ENCODE results near the gene IGHMBP2.

IGHMBP2 gene

GRCh38 chr11:68928136-68928880 is 24.6 kb downstream of the IGHMBP2 start:
- no peak for DNase-seq

DNA sequence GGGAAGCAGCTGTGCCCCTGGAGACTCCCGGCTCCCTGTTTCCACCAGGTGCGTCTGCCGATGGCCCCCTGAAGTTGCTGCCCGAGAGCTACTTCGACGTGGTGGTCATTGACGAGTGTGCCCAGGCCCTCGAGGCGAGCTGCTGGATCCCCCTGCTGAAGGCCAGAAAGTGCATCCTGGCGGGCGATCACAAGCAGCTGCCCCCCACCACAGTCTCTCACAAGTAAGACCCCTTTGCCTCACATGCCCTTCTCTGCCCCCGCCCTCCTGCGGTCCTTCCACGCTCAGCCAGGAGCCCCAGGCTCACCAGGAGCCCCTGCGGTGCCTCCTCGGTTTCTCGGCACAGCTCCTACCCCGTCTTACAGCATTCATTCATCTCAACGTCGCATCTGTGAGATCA is 25.4 kb downstream of the IGHMBP2 start:
- no peak for DNase-seq

- DNase-seq, result no peak
These were observed 26.2 kb downstream of the IGHMBP2 start for GRCh38 chr11:68929706-68930570.

DNA sequence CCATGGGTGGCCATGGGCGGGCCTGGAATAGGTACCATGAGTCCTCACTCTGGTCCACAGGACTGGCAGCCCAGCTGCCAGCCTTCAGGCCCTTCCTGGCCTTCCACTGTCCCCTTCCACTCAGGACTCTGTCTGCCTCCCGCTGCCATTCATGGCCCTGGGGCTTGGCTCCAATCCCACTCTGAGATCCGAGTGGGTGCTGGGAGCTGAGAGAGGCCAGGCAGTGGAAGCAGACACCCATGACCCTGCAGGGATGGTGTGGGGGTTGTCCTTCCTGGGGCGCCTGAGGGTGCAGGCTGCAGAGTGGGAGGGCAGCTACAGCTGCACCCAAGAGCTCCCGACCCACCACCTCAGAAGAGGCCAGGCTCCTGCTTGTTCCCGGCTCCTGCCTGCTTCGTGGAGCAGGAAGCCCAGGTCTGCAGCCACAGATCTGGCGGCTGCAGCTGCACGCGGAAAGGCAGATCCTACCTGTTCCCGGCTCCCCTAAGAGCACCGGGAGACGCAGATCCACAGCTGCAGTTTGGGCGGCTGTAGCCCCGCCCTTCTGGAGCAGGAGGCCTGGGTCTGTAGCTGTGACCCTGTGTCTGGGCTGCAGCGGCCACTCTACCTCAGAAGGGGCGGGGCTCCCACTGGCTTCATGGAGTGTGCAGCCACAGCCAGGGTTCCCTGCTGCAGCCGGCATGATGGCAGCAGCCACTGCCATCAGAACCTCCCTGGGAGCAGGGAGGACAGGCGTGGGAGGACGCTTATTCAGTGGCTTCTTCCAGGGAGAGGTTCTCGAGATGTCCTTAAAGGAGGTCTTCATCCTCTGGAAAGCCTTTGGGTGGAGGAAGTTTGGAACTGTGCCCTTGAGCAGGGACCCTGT is 27.5 kb downstream of the IGHMBP2 start:
- no peak for DNase-seq

DNA sequence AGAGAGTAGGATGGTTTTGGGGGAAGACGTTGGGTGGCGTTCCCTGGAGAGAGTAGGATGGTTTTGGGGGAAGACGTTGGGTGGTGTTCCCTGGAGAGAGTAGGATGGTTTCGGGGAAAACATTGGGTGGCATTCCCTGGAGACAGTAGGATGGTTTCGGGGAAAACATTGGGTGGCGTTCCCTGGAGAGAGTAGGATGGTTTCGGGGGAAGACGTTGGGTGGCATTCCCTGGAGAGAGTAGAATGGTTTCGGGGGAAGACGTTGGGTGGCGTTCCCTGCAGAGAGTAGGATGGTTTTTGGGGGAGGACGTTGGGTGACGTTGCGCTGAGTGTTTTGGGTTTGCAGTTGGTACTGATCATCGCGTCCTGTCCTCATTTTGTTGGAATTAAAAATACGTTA is 28.2 kb downstream of the IGHMBP2 start:
- no peak for DNase-seq

- no peak for DNase-seq
These were observed 28.7 kb downstream of the IGHMBP2 start for GRCh38 chr11:68932358-68932757.

- no peak for DNase-seq
These were observed 29.4 kb downstream of the IGHMBP2 start for GRCh38 chr11:68932933-68933577.

DNA sequence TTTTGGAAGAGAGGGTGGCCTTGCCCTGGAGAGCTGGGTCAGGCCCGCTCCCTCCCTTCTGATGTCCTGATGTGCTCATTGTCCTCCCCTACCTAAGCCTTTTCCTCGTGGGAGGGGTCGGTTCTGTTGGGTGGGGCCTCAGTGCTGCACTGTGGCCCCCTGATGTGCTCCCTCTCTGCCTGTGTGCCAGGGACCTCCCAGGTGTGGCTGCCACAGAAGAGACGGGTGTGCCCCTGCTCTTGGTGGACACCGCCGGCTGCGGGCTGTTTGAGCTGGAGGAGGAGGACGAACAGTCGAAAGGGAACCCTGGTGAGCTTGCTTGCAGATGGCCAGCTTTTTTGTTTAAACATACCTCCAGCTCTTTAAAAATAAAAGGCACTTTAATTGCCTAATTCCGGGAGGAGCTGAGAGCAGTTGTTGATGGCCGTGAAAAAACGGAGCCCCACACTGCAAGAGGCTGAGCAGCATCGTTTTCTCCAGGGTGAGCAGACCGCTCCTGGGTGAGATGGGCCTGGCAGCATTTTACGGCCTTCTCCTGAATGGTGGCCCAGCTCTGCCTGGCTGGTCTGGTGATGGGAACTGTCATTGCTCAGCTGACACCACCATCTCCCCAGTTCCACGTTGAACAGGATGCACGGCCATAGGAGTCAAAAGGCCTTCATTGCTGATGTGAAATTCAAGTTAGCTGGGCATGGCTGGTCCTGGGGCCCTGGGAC is 30.1 kb downstream of the IGHMBP2 start:
- no peak for DNase-seq

- no peak for DNase-seq
These were observed 30.6 kb downstream of the IGHMBP2 start for GRCh38 chr11:68934321-68934645.

DNA sequence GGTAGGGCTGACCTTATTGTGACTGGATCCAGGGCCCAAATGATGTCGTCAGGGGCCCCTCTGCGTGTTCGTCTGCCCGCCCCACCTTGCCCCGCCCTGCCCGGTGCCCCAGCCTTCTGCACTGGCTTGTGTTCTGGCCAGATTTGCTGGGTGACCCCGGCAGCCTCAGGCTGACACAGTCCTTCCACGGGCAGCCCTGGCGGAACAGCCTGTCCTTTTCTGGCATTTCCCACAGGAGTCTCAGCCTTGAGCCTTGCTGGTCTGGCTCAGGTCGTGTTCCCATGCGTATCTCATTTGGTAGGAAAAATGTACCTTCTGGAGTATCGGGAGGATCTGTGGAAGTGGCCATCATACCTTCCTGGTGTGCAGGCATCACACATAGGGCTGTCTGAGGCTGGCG is 31.0 kb downstream of the IGHMBP2 start:
- DNase-seq, result no peak

DNA sequence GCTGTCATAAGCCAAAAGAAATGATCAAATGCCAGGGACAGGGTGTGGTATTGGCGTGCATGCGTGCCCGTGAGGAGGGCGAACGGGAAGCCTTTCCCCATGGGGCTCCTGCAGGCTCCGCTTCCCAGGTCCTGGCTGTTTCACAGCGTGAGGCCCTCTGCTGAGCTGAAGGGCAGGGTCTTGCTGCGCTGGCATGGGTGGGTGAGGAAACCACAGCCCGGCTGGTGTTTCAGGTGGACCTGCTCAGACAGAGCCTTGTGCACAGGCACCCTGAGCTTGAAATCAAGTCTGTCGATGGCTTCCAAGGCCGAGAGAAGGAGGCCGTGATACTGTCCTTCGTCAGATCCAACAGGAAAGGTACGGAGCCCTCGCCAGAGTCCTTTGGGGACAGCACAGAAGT is 31.4 kb downstream of the IGHMBP2 start:
- DNase-seq, result no peak

DNA sequence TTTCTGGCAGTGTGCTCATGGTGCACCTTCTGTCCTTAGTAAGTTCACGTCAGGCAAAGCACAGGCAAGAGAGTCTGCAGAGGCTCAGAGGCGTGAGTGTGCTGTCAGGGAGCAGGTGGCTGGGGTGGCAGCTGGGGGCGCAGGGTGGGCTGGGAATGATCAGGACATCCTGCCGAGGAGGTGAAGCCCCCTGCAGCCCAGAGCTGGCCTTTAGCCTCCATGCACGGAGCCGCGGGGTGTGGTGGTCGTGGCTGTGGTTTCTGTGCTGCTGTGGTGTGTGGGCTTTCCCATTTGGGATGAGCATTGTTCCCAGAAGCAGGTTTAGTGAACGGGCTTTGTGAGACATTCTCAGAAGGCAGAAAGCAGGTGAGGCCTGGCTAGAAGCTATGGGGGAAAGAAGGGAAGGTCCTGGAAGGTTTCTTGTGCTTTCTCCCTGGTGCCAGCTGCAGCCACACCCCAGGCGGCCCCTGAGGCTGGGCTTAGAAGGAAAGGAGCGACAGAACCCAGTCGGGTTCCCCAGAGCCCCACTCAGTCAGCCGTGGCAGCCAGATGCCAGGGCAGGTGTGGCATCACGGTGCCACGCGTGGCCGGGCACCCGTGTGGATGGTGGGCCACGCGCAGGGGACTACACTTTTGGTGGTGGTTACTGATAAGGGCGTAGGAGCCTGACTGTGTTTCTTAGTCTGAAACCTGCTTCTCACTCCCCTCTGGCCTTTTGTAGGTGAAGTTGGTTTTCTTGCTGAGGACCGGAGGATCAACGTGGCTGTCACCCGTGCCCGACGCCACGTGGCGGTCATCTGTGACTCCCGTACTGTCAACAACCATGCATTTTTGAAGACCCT is 32.0 kb downstream of the IGHMBP2 start:
- DNase-seq, result no peak

DNA sequence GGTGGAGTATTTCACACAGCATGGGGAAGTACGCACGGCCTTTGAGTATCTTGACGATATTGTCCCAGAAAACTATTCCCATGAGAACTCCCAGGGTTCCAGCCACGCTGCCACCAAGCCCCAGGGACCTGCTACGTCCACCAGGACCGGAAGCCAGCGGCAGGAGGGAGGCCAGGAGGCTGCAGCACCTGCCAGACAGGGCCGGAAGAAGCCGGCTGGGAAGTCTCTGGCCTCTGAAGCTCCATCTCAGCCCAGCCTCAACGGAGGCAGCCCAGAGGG is 32.6 kb downstream of the IGHMBP2 start:
- DNase-seq, result no peak

GRCh38 chr11:68936676-68937620 is 33.3 kb downstream of the IGHMBP2 start:
- DNase-seq, result no peak

DNA sequence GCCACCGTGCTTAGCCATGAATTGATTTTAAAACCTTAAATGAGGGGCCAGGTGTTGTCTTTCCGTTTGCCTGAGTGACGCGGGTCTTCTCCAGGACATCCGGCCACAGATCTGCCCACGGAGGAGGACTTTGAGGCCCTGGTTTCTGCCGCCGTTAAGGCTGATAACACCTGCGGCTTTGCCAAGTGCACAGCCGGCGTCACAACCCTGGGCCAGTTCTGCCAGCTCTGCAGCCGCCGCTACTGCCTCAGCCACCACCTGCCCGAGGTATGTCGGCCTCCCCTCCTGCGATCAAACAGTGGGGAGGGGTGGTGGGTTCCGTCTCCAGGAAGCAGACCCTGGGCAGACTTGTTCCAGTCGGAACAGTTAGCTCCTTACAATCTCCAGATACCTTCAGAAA is 34.4 kb downstream of the IGHMBP2 start:
- DNase-seq, result no peak

GRCh38 chr11:68938816-68939582 is 35.3 kb downstream of the IGHMBP2 start:
- DNase-seq, result no peak

DNA sequence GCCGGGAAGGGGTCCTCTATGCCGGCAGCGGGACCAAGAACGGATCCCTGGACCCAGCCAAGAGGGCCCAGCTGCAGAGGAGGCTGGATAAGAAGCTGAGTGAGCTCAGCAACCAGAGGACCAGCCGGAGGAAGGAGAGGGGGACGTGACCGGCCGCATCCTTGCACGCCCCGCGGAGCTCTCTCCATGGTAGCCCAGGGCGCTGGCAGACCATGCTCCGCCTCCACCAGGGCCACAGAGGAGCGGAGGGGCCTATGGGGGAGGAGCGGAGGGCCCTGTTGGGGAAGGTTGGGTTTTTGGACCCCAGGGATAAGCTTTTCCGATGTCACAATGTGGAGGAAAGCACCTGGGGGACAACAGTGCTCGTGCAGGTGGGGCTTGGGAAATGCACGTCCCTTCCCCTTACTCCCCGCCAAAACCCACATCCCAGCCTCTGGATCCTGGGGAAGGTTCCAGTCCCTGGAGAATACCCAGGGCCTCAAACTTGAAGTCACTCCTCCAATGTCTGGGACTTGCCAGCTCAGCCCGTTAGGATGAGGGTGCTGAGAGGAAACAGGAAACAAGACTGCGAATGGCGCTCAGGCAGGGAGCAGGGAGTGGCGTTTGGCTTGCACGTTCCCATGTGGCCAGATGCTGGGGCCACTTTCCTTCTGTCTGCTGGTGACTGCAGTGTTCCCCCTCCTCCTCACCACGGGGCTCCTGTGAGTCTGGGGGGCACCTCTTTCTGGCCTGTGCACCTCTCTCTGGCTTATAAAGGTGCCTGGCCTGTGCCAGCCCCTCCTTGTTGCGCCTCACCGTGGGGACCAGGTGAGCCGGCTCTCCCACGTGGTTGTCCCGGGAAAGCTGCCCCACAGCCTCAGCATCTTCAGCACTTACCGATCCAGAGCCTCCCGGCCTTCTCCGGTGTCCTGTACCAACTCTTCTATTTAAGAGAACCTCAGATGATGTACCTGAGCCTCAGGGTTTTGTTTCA is 36.2 kb downstream of the IGHMBP2 start:
- DNase-seq, result no peak

DNA sequence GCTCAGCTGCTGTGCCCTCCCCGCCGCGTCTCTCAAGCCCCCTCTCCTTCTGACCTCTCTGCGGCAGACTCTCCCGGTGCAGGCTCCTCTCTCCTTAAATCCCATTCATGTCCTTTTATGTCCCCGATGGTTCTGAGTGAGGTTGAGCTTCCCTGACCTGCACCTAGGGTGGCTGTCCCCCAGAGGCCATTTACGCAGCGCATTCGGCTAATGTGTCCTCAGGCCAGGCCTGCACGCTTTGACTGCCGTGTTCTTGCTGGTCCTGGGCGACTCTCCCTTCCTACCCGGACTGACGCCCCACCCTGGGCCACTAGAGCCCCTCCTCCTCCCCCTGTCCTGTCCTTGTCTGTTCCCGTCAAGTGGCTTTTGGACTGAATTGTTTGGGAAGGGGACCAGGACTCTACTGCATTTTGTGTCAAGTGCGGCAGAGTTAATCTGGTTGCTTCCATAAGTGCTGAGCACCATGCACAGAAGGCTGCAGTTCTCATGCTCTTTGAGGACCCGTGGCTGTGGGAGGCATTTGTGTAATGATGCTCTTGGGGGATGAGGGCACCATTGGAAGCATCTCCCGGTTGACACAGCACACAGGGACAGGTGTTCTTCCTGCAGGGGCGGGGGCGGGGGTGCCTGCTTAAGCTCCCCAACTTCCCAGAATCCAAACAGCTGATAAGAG is 37.1 kb downstream of the IGHMBP2 start:
- no peak for DNase-seq
